GM12891 (cell line): ENCODE data around the gene BRF1.

Source experiments
- POLR2A ChIP-seq: IDR thresholded peaks from 2 replicates; pipeline ENCODE4 v1.6.1; 2011; ENCODE audit warnings: low read depth, low read length, control low read depth
- TAF1 ChIP-seq: IDR thresholded peaks from 2 replicates; pipeline ENCODE4 v1.6.1; 2011; ENCODE audit warnings: low read depth, low read length, control low read depth

GRCh38 chr14:105213361-105213760 is 87.4 kb downstream of the BRF1 start:
- TF ChIP-seq TAF1 (no peak), POLR2A (no peak)
